ENCODE data around the gene CYP39A1. TPM values are rescaled to one million over a fixed set of nuclear protein-coding genes. Genes with fewer than 3 reads are reported as not detected.

CYP39A1 gene
- total and polyA plus RNA-seq, 2 donors (not counting 1 experiment from before 2014, with no cell fraction given) = not detected

GRCh38 chr6:46684771-46685170, 32.2 kb upstream of the CYP39A1 start:
- POLR2A ChIA-PET = no interaction called here
- peaks cover 5% of the 10 kb centered on the region for H3K27me3 Mint-ChIP-seq
- H3K4me1 Mint-ChIP-seq = no peaks in the 10 kb centered on the region
- H3K36me3 ChIP-seq (replicated peaks in 1 of 2; ENCODE audit: control extremely low read depth in 1 of 2, control insufficient read depth in 1 of 2, extremely low read depth in 1 of 2, insufficient read depth in 2 of 2, low read length in 1 of 2) = no peaks in the 10 kb centered on the region
- no peak overlapping the region for H3K4me3 Mint-ChIP-seq
- H3K27ac Mint-ChIP-seq = no peak overlapping the region
- no CpG with 5 or more reads among the region's 4 CpGs for WGBS (ENCODE audit: insufficient coverage)
- no peaks in the 10 kb centered on the region for H4K20me1 ChIP-seq (ENCODE audit: control insufficient read depth, insufficient read depth, low read length, poor library complexity, severe bottlenecking)
- H3K9me3 ChIP-seq (ENCODE audit: control extremely low read depth in 1 of 3, control insufficient read depth in 2 of 3, insufficient read depth in 1 of 3, low read length in 2 of 3) = peaks cover 0 to 17% (median 0%) of the 10 kb centered on the region in 3 donors
- H3K4me2 ChIP-seq (replicated peaks; ENCODE audit: low read depth, low read length, poor library complexity, severe bottlenecking) = no peak overlapping the region
- H2AFZ ChIP-seq (ENCODE audit: insufficient read depth, low read depth, low read length, poor library complexity, severe bottlenecking) = no peak overlapping the region
- ATAC-seq (ENCODE audit: low read depth) = no peak
- DNase-seq = no peak
- H3K4me3 ChIP-seq (ENCODE audit: control extremely low read depth in 1 of 5, extremely low read depth in 1 of 5, insufficient read depth in 1 of 5, low read depth in 2 of 5, low read length in 4 of 5) = no peak overlapping the region
- H3K4me1 ChIP-seq (ENCODE audit: control insufficient read depth in 2 of 2, insufficient read depth in 2 of 2, low read length in 2 of 2) = no peaks in the 10 kb centered on the region
- TF ChIP-seq, protein P1, sequence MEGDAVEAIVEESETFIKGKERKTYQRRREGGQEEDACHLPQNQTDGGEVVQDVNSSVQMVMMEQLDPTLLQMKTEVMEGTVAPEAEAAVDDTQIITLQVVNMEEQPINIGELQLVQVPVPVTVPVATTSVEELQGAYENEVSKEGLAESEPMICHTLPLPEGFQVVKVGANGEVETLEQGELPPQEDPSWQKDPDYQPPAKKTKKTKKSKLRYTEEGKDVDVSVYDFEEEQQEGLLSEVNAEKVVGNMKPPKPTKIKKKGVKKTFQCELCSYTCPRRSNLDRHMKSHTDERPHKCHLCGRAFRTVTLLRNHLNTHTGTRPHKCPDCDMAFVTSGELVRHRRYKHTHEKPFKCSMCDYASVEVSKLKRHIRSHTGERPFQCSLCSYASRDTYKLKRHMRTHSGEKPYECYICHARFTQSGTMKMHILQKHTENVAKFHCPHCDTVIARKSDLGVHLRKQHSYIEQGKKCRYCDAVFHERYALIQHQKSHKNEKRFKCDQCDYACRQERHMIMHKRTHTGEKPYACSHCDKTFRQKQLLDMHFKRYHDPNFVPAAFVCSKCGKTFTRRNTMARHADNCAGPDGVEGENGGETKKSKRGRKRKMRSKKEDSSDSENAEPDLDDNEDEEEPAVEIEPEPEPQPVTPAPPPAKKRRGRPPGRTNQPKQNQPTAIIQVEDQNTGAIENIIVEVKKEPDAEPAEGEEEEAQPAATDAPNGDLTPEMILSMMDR (IDR thresholded peaks at IDR 0.05) = no peak
- TF ChIP-seq EZH2 (IDR thresholded peaks at IDR 0.05; ENCODE audit: borderline replicate concordance, insufficient read depth, low read depth, low read length, poor library complexity, severe bottlenecking) = no peak
- H3K27ac ChIP-seq (ENCODE audit: low read length in 2 of 2) = no peak overlapping the region
- H3K9ac ChIP-seq (ENCODE audit: low read length) = no peak overlapping the region
- no peaks in the 10 kb centered on the region for H3K79me2 ChIP-seq (ENCODE audit: control insufficient read depth, insufficient read depth, low read length)
- intact Hi-C loops (cut with micrococcal nuclease) = no loop called here
- CTCF ChIA-PET = no interaction called here
- no peaks in the 10 kb centered on the region for H3K9me3 Mint-ChIP-seq (ENCODE audit: insufficient read depth)
- H3K27me3 ChIP-seq (replicated peaks in 1 of 4; ENCODE audit: control extremely low read depth in 1 of 4, control insufficient read depth in 3 of 4, insufficient read depth in 4 of 4, low read length in 3 of 4) = no peaks in the 10 kb centered on the region

GRCh38 chr6:46677314-46677654, 24.7 kb upstream of the CYP39A1 start:
- H3K9me3 Mint-ChIP-seq (ENCODE audit: insufficient read depth) = no peaks in the 10 kb centered on the region
- Histone ChIP-seq H3K27me3 (replicated peaks in 1 of 4; ENCODE audit: control extremely low read depth in 1 of 4, control insufficient read depth in 3 of 4, insufficient read depth in 4 of 4, low read length in 3 of 4) (no peaks in the 10 kb centered on the region), H4K20me1 (ENCODE audit: control insufficient read depth, insufficient read depth, low read length, poor library complexity, severe bottlenecking) (no peaks in the 10 kb centered on the region), H3K4me2 (replicated peaks; ENCODE audit: low read depth, low read length, poor library complexity, severe bottlenecking) (no peak overlapping the region), H3K9me3 (ENCODE audit: control extremely low read depth in 1 of 3, control insufficient read depth in 2 of 3, insufficient read depth in 1 of 3, low read length in 2 of 3) (no peaks in the 10 kb centered on the region), H3K9ac (ENCODE audit: low read length) (no peak overlapping the region), H3K79me2 (ENCODE audit: control insufficient read depth, insufficient read depth, low read length) (no peaks in the 10 kb centered on the region), H3K4me1 (ENCODE audit: control insufficient read depth in 2 of 2, insufficient read depth in 2 of 2, low read length in 2 of 2) (no peaks in the 10 kb centered on the region), H3K4me3 (ENCODE audit: control extremely low read depth in 1 of 5, extremely low read depth in 1 of 5, insufficient read depth in 1 of 5, low read depth in 2 of 5, low read length in 4 of 5) (no peak overlapping the region), H2AFZ (ENCODE audit: insufficient read depth, low read depth, low read length, poor library complexity, severe bottlenecking) (no peak overlapping the region), H3K36me3 (replicated peaks in 1 of 2; ENCODE audit: control extremely low read depth in 1 of 2, control insufficient read depth in 1 of 2, extremely low read depth in 1 of 2, insufficient read depth in 2 of 2, low read length in 1 of 2) (no peaks in the 10 kb centered on the region), H3K27ac (ENCODE audit: low read length in 2 of 2) (no peak overlapping the region)
- H3K27me3 Mint-ChIP-seq = peaks cover 5% of the 10 kb centered on the region
- no peak for DNase-seq
- intact Hi-C loops (cut with micrococcal nuclease) = no loop called here
- TF ChIP-seq, protein P1 (IDR thresholded peaks at IDR 0.05) = peak; percentile 19
- TF ChIP-seq EZH2 (IDR thresholded peaks at IDR 0.05; ENCODE audit: borderline replicate concordance, insufficient read depth, low read depth, low read length, poor library complexity, severe bottlenecking) = no peak
- no CpG with 5 or more reads among the region's 4 CpGs for WGBS (ENCODE audit: insufficient coverage)
- no peaks in the 10 kb centered on the region for H3K4me1 Mint-ChIP-seq
- H3K4me3 Mint-ChIP-seq = no peak overlapping the region
- ATAC-seq (ENCODE audit: low read depth) = no peak
- H3K27ac Mint-ChIP-seq = no peak overlapping the region
- ChIA-PET CTCF (interaction anchor here (0.5 kb wide), 1 partner anchor 784 kb away, joined by 4 read pairs; no protein-coding TSS in a partner anchor), POLR2A (no interaction called here)
